ENCODE data around the gene PTPRN2. TPM values are rescaled to one million over a fixed set of nuclear protein-coding genes. Genes with fewer than 3 reads are reported as not detected.
A peak's percentile ranks its signal among the peaks of the same experiment; 100 is the strongest.

PTPRN2 gene
- total RNA-seq, 2 donors from 2014 or later: 26.1 to 55.5 TPM

GRCh38 chr7:158399762-158400161 lies 187.9 kb downstream of the PTPRN2 start:
- intact Hi-C loops (cut with DNase I): no loop called here
- Histone ChIP-seq H3K36me3 (no peaks in the 10 kb centered on the region), H3K9me3 (no peaks in the 10 kb centered on the region), H3K27me3 (replicated peaks; ENCODE audit: insufficient read depth) (no peaks in the 10 kb centered on the region), H3K4me3 (no peak overlapping the region), H3K27ac (no peak overlapping the region), H3K4me1 (replicated peaks) (no peaks in the 10 kb centered on the region)
- DNase-seq (ENCODE audit: low spot score): no peak
- 68% methylated on average over 9 of the region's 9 CpGs for WGBS
- TF ChIP-seq POLR2A (IDR thresholded peaks at IDR 0.05) (no peak), CTCF (IDR thresholded peaks at IDR 0.05) (no peak), POLR2AphosphoS5 (IDR thresholded peaks at IDR 0.05) (no peak)

- 84% methylated on average over 1 of the region's 1 CpG for WGBS
- intact Hi-C loops (cut with DNase I): no loop called here
- Histone ChIP-seq H3K4me1 (replicated peaks) (no peaks in the 10 kb centered on the region), H3K27me3 (replicated peaks; ENCODE audit: insufficient read depth) (no peaks in the 10 kb centered on the region), H3K4me3 (no peak overlapping the region), H3K9me3 (no peaks in the 10 kb centered on the region), H3K36me3 (no peaks in the 10 kb centered on the region), H3K27ac (no peak overlapping the region)
- TF ChIP-seq POLR2A (IDR thresholded peaks at IDR 0.05) (no peak), CTCF (IDR thresholded peaks at IDR 0.05) (no peak)
- no peak for DNase-seq (ENCODE audit: low spot score)
These were observed 188.9 kb downstream of the PTPRN2 start for GRCh38 chr7:158398750-158399149.

- WGBS: 89% methylated on average over 6 of the region's 6 CpGs
- H3K9me3 ChIP-seq: no peaks in the 10 kb centered on the region
- H3K4me1 ChIP-seq (replicated peaks): no peaks in the 10 kb centered on the region
- intact Hi-C loops (cut with DNase I): no loop called here
- H3K27ac ChIP-seq: no peak overlapping the region
- H3K4me3 ChIP-seq: no peak overlapping the region
- no peaks in the 10 kb centered on the region for H3K36me3 ChIP-seq
- TF ChIP-seq CTCF (IDR thresholded peaks at IDR 0.05): no peak
- TF ChIP-seq POLR2AphosphoS5 (IDR thresholded peaks at IDR 0.05): no peak
- TF ChIP-seq POLR2A (IDR thresholded peaks at IDR 0.05): no peak
- DNase-seq (ENCODE audit: low spot score): no peak
- H3K27me3 ChIP-seq (replicated peaks; ENCODE audit: insufficient read depth): no peaks in the 10 kb centered on the region
These were observed 189.7 kb downstream of the PTPRN2 start for GRCh38 chr7:158397885-158398284.

GRCh38 chr7:158396982-158397862 lies 190.4 kb downstream of the PTPRN2 start:
- Histone ChIP-seq H3K9me3 (no peaks in the 10 kb centered on the region), H3K4me1 (replicated peaks) (no peaks in the 10 kb centered on the region), H3K27me3 (replicated peaks; ENCODE audit: insufficient read depth) (no peaks in the 10 kb centered on the region), H3K4me3 (no peak overlapping the region), H3K36me3 (no peaks in the 10 kb centered on the region), H3K27ac (no peak overlapping the region)
- TF ChIP-seq POLR2A (IDR thresholded peaks at IDR 0.05) (no peak), POLR2AphosphoS5 (IDR thresholded peaks at IDR 0.05) (peak; percentile 8), CTCF (IDR thresholded peaks at IDR 0.05) (no peak)
- 55% methylated on average over 10 of the region's 10 CpGs for WGBS
- DNase-seq (ENCODE audit: low spot score): no peak
- intact Hi-C loops (cut with DNase I): no loop called here
